HCT116 (cell line): ENCODE data around the gene TXNRD3. TPM values are rescaled to one million over a fixed set of nuclear protein-coding genes. Genes with fewer than 3 reads are reported as not detected.

ENCODE experiments used
- ATAC-seq: fragments of 200-7000 bp; cut with Tn5 transposase; 2 replicates; pipeline ENCODE4 v1.9.1; 2020; ENCODE audit warnings: mild to moderate bottlenecking, moderate library complexity
- BruUV-seq: library from RNA; stranded (reverse); fragments of 400-500 nt; replicated peaks from 2 replicates; lab custom pipeline; 2021; lab: Mats Ljungman, UMichigan
- CTCF ChIA-PET: fragments of 300-600 bp; sonication (Branson Sonifier 250); formaldehyde crosslinking; loops from one replicate; lab custom pipeline; 2021; ENCODE audit warnings: antibody characterized with exemption; lab: Charles Lee
- POLR2A ChIA-PET: fragments of 300-600, 350-600 bp; sonication (Branson Sonifier 250); formaldehyde crosslinking; loops from one replicate; lab custom pipeline; 2021; ENCODE audit warnings: antibody characterized with exemption; lab: Charles Lee
- RAD21 ChIA-PET, 2 experiments: fragments of 300-600 bp; sonication (Branson Sonifier 250); formaldehyde crosslinking; loops; one replicate each; lab custom pipeline; 2023; ENCODE audit warnings: low total read pairs in 2 of 2; ENCODE audit not compliant: uncharacterized antibody in 2 of 2, unreplicated experiment in 2 of 2, low non-redundant PET in 1 of 2; lab: Charles Lee
- DNase-seq: peaks from one replicate; pipeline ENCODE4 v3.0.0-alpha.2; 2010; ENCODE audit warnings: low read depth, low spot score
- H2AFZ ChIP-seq: fragments of 200-600 bp; shearing (Covaris generic), sonication (generic); 2 replicates; pipeline ENCODE4 v1.6.1; 2017; ENCODE audit warnings: low read depth, mixed run types, mixed read lengths, antibody characterized with exemption, low read length; ENCODE audit not compliant: poor library complexity, severe bottlenecking
- H3K27ac ChIP-seq: 2 replicates; pipeline ENCODE4 v1.5.1; 2012; ENCODE audit warnings: low read depth, low read length
- H3K27me3 ChIP-seq: fragments of 200-600 bp; sonication (generic); 2 replicates; pipeline ENCODE4 v1.6.1; 2016; ENCODE audit warnings: mixed run types, low read length, mixed read lengths; ENCODE audit not compliant: insufficient read depth
- H3K36me3 ChIP-seq, 2 experiments: fragments of 200-500 bp in 1 of 2; fragments of 200-600 bp in 1 of 2; sonication (Bioruptor generic) in 1 of 2; sonication (generic) in 1 of 2; 2 replicates each; pipeline versions ENCODE4 v1.5.1 to v1.6.1; 2014 to 2016; ENCODE audit warnings: low read length in 2 of 2, inconsistent platforms in 1 of 2, mixed read lengths in 1 of 2, mixed run types in 1 of 2; ENCODE audit not compliant: insufficient read depth in 2 of 2, control insufficient read depth in 1 of 2
- H3K4me1 ChIP-seq, 2 experiments: fragments of 200-600 bp in 1 of 2; sonication (generic) in 1 of 2; 2 replicates each; pipeline versions ENCODE4 v1.5.1 to v1.6.1; 2012 to 2017; ENCODE audit warnings: low read length in 2 of 2, inconsistent platforms in 1 of 2, mild to moderate bottlenecking in 1 of 2, mixed read lengths in 1 of 2, mixed run types in 1 of 2, moderate library complexity in 1 of 2; ENCODE audit not compliant: insufficient read depth in 2 of 2, control insufficient read depth in 1 of 2
- H3K4me2 ChIP-seq: fragments of 200-600 bp; sonication (generic); 2 replicates; pipeline ENCODE4 v1.6.1; 2017; ENCODE audit warnings: mixed run types, low read length, mixed read lengths
- H3K4me3 ChIP-seq, 2 experiments: fragments of 200-600 bp in 1 of 2; sonication (generic) in 1 of 2; replicated peaks in 1 of 2; 2 replicates each; pipeline ENCODE4 v1.5.1; 2011 to 2016; ENCODE audit warnings: low read length in 2 of 2, control low read depth in 1 of 2, low read depth in 1 of 2, mild to moderate bottlenecking in 1 of 2, mixed read lengths in 1 of 2, mixed run types in 1 of 2
- H3K79me2 ChIP-seq: fragments of 200-600 bp; sonication (generic); 2 replicates; pipeline ENCODE4 v1.6.1; 2017; ENCODE audit warnings: mild to moderate bottlenecking, mixed run types, low read length, moderate library complexity, mixed read lengths; ENCODE audit not compliant: insufficient read depth
- H3K9ac ChIP-seq: fragments of 200-600 bp; sonication (generic); 2 replicates; pipeline ENCODE4 v1.6.1; 2016; ENCODE audit warnings: low read length, mixed read lengths
- H3K9me2 ChIP-seq: fragments of 200-600 bp; sonication (generic), shearing (Covaris generic); 2 replicates; pipeline ENCODE4 v1.6.1; 2017; ENCODE audit warnings: mixed run types, mild to moderate bottlenecking, moderate library complexity; ENCODE audit not compliant: insufficient read depth
- H3K9me3 ChIP-seq, 2 experiments: fragments of 200-500 bp in 1 of 2; fragments of 200-600 bp in 1 of 2; sonication (Bioruptor generic) in 1 of 2; sonication (generic) in 1 of 2; 2 replicates each; pipeline ENCODE4 v1.6.1; 2014 to 2017; ENCODE audit warnings: low read length in 2 of 2, mixed read lengths in 2 of 2, inconsistent platforms in 1 of 2, low read depth in 1 of 2, mild to moderate bottlenecking in 1 of 2, mixed run types in 1 of 2, moderate library complexity in 1 of 2; ENCODE audit not compliant: control insufficient read depth in 1 of 2, insufficient read depth in 1 of 2
- H4K20me1 ChIP-seq: fragments of 200-600 bp; sonication (generic), shearing (Covaris generic); 2 replicates; pipeline ENCODE4 v1.6.1; 2017; ENCODE audit warnings: mixed run types, mild to moderate bottlenecking, moderate library complexity; ENCODE audit not compliant: insufficient read depth
- ATF3 ChIP-seq: IDR thresholded peaks from 2 replicates; pipeline ENCODE4 v1.6.1; 2012
- CBX3 ChIP-seq: IDR thresholded peaks from 2 replicates; pipeline ENCODE4 v1.6.1; 2012; ENCODE audit warnings: low read depth
- CEBPB ChIP-seq: IDR thresholded peaks from 2 replicates; pipeline ENCODE4 v1.6.1; 2012; ENCODE audit warnings: low read depth
- ELF1 ChIP-seq: IDR thresholded peaks from 2 replicates; pipeline ENCODE4 v1.6.1; 2012; ENCODE audit warnings: low read depth, borderline replicate concordance
- EZH2phosphoT487 ChIP-seq: fragments of 200-600 bp; IDR thresholded peaks from 2 replicates; pipeline ENCODE4 v1.6.1; 2018; ENCODE audit warnings: antibody characterized with exemption, borderline replicate concordance
- FOSL1 ChIP-seq: IDR thresholded peaks from 2 replicates; pipeline ENCODE4 v1.6.1; 2012; ENCODE audit warnings: low read depth
- JUND ChIP-seq: IDR thresholded peaks from 2 replicates; pipeline ENCODE4 v1.6.1; 2012
- MAX ChIP-seq: IDR thresholded peaks from 2 replicates; pipeline ENCODE4 v1.6.1; 2012
- POLR2A ChIP-seq: IDR thresholded peaks from 2 replicates; pipeline ENCODE4 v1.7.0; 2011; ENCODE audit warnings: borderline replicate concordance; ENCODE audit not compliant: insufficient read depth, insufficient read length; ENCODE audit errors: extremely low read depth
- POLR2AphosphoS5 ChIP-seq: IDR thresholded peaks from 2 replicates; pipeline ENCODE4 v1.6.1; 2011; ENCODE audit warnings: mild to moderate bottlenecking, low read depth, low read length, moderate library complexity
- RAD21 ChIP-seq: IDR thresholded peaks from 2 replicates; pipeline ENCODE4 v1.6.1; 2012; ENCODE audit warnings: low read depth, mild to moderate bottlenecking
- REST ChIP-seq: IDR thresholded peaks from 2 replicates; pipeline ENCODE4 v1.6.1; 2012; ENCODE audit warnings: low read depth
- SIN3A ChIP-seq: IDR thresholded peaks from 2 replicates; pipeline ENCODE4 v1.6.1; 2012; ENCODE audit warnings: low read depth
- SP1 ChIP-seq: IDR thresholded peaks from 2 replicates; pipeline ENCODE4 v1.6.1; 2012; ENCODE audit warnings: low read depth
- SRF ChIP-seq: IDR thresholded peaks from 2 replicates; pipeline ENCODE4 v1.6.1; 2012; ENCODE audit warnings: low read depth
- TCF7L2 ChIP-seq: IDR thresholded peaks from 2 replicates; pipeline ENCODE4 v1.7.0; 2011; ENCODE audit warnings: borderline replicate concordance, inconsistent platforms; ENCODE audit not compliant: insufficient read depth, insufficient read length; ENCODE audit errors: extremely low read depth
- YY1 ChIP-seq: IDR thresholded peaks from 2 replicates; pipeline ENCODE4 v1.6.1; 2011; ENCODE audit warnings: low read length, low read depth, moderate library complexity, mild to moderate bottlenecking; ENCODE audit not compliant: insufficient replicate concordance; ENCODE audit errors: extremely low read depth
- ZBTB33 ChIP-seq: IDR thresholded peaks from 2 replicates; pipeline ENCODE4 v1.6.1; 2011; ENCODE audit warnings: mild to moderate bottlenecking, low read length, moderate library complexity; ENCODE audit not compliant: insufficient replicate concordance; ENCODE audit errors: extremely low read depth
- ZFX ChIP-seq: fragments of 450-650 bp; IDR thresholded peaks from 2 replicates; pipeline ENCODE4 v1.6.1; 2017
- ZNF274 ChIP-seq: fragments of 200-500 bp; sonication (Bioruptor generic); IDR thresholded peaks from 2 replicates; pipeline ENCODE4 v1.6.1; 2014; ENCODE audit warnings: mild to moderate bottlenecking, low read depth, low read length, inconsistent platforms
- intact Hi-C: fragments of 100-400 bp; cut with micrococcal nuclease; formaldehyde crosslinking; loops from 2 replicates; pipeline ENCODE4 v1.10.0; 2022
- total RNA-seq: library from RNA; stranded (reverse); gene quantifications from one replicate; pipeline ENCODE4 v1.2.1, GENCODE V29; 2021; ENCODE audit not compliant: unreplicated experiment

The TXNRD3 gene
- total RNA-seq, 1 experiment from 2014 or later, result 19.3 TPM

GRCh38 chr3:126685021-126685420 lies 30.1 kb upstream of the TXNRD3 start:
- CTCF ChIA-PET, result no interaction called here
- no peak overlapping the region for H3K4me3 ChIP-seq
- no peak overlapping the region for H2AFZ ChIP-seq
- BruUV-seq, result no TSS peak
- H3K4me2 ChIP-seq, result no peak overlapping the region
- RAD21 ChIA-PET, result no interaction called here
- POLR2A ChIA-PET, result no interaction called here
- H3K9me3 ChIP-seq, result no peaks in the 10 kb centered on the region
- no peak overlapping the region for H3K27ac ChIP-seq
- no peaks in the 10 kb centered on the region for H3K79me2 ChIP-seq
- no peaks in the 10 kb centered on the region for H3K36me3 ChIP-seq
- peak; percentile 36; the same call in 1 of the 2 replicates for ATAC-seq
- H3K27me3 ChIP-seq, result no peaks in the 10 kb centered on the region
- intact Hi-C loops, result no loop called here
- H4K20me1 ChIP-seq, result no peaks in the 10 kb centered on the region
- no peak overlapping the region for H3K9ac ChIP-seq
- no peak for DNase-seq
- TF ChIP-seq SRF (no peak), FOSL1 (no peak), YY1 (no peak), RAD21 (no peak), TCF7L2 (no peak), POLR2AphosphoS5 (no peak), JUND (no peak), SP1 (no peak), SIN3A (no peak), CBX3 (no peak), ZBTB33 (no peak), ZNF274 (no peak), REST (no peak), MAX (no peak), ELF1 (no peak), POLR2A (no peak), ATF3 (no peak), EZH2phosphoT487 (no peak), ZFX (no peak), CEBPB (no peak)
- H3K4me1 ChIP-seq, result no peaks in the 10 kb centered on the region
- no peaks in the 10 kb centered on the region for H3K9me2 ChIP-seq
